Nephron (organoid): ENCODE measurements around the gene HOXB13.
A peak's percentile ranks its signal among the peaks of the same experiment; 100 is the strongest.

Experiments used
- H3K27ac Mint-ChIP-seq, 3 experiments: 2 replicates each; pipeline ENCODE4 v1.8.0; 2020; ENCODE audit warnings: mixed read lengths in 3 of 3, mild to moderate bottlenecking in 2 of 3, moderate library complexity in 1 of 3
- H3K27me3 Mint-ChIP-seq: 2 replicates; pipeline ENCODE4 v1.8.0; 2021; ENCODE audit warnings: low read depth, mild to moderate bottlenecking, moderate library complexity, mixed read lengths
- H3K36me3 Mint-ChIP-seq: 2 replicates; pipeline ENCODE4 v1.8.0; 2020; ENCODE audit warnings: low read depth, mixed read lengths
- H3K4me1 Mint-ChIP-seq: 2 replicates; pipeline ENCODE4 v1.8.0; 2020; ENCODE audit warnings: mixed read lengths
- H3K4me3 Mint-ChIP-seq, 3 experiments: 2 replicates each; pipeline ENCODE4 v1.8.0; 2020; ENCODE audit warnings: mild to moderate bottlenecking in 3 of 3, mixed read lengths in 3 of 3, moderate library complexity in 2 of 3
- H3K9me3 Mint-ChIP-seq: 2 replicates; pipeline ENCODE4 v1.8.0; 2020; ENCODE audit warnings: mixed read lengths
- CTCF ChIP-seq, 3 experiments: fragments of 200-600 bp; sonication (generic); IDR thresholded peaks; one replicate each; pipeline ENCODE4 v1.5.0; 2021; ENCODE audit warnings: antibody characterized with exemption in 3 of 3; ENCODE audit not compliant: unreplicated experiment in 3 of 3

The HOXB13 gene

GRCh38 chr17:48755356-48755755 lies 26.8 kb upstream of the HOXB13 start:
- Mint-ChIP-seq H3K9me3 (peaks cover 1% of the 10 kb centered on the region), H3K27ac (no peak overlapping the region), H3K4me3 (peak overlapping the region in 2 of 3 experiments; percentile 35 to 48), H3K36me3 (no peaks in the 10 kb centered on the region), H3K4me1 (peaks cover 27% of the 10 kb centered on the region), H3K27me3 (peaks cover 100% of the 10 kb centered on the region)
- TF ChIP-seq CTCF (IDR thresholded peaks at IDR 0.05; ENCODE audit: unreplicated experiment in 3 of 3): no peak

GRCh38 chr17:48754500-48755261 lies 26.1 kb upstream of the HOXB13 start:
- peaks cover 27% of the 10 kb centered on the region for H3K4me1 Mint-ChIP-seq
- no peak overlapping the region for H3K27ac Mint-ChIP-seq
- TF ChIP-seq CTCF (IDR thresholded peaks at IDR 0.05; ENCODE audit: unreplicated experiment in 3 of 3): no peak
- no peaks in the 10 kb centered on the region for H3K36me3 Mint-ChIP-seq
- peaks cover 100% of the 10 kb centered on the region for H3K27me3 Mint-ChIP-seq
- no peaks in the 10 kb centered on the region for H3K9me3 Mint-ChIP-seq
- H3K4me3 Mint-ChIP-seq: peak overlapping the region in 2 of 3 experiments; percentile 35 to 48

GRCh38 chr17:48753794-48754499 lies 25.4 kb upstream of the HOXB13 start:
- TF ChIP-seq CTCF (IDR thresholded peaks at IDR 0.05; ENCODE audit: unreplicated experiment in 3 of 3): no peak
- Mint-ChIP-seq H3K36me3 (no peaks in the 10 kb centered on the region), H3K27me3 (peaks cover 100% of the 10 kb centered on the region), H3K4me3 (no peak overlapping the region), H3K4me1 (peaks cover 23% of the 10 kb centered on the region), H3K27ac (no peak overlapping the region), H3K9me3 (no peaks in the 10 kb centered on the region)

- TF ChIP-seq CTCF (IDR thresholded peaks at IDR 0.05; ENCODE audit: unreplicated experiment in 3 of 3): no peak
Measured at GRCh38 chr17:48752399-48753288, 24.1 kb upstream of the HOXB13 start.

GRCh38 chr17:48751733-48752398 lies 23.3 kb upstream of the HOXB13 start:
- peaks cover 100% of the 10 kb centered on the region for H3K27me3 Mint-ChIP-seq
- H3K27ac Mint-ChIP-seq: no peak overlapping the region
- TF ChIP-seq CTCF (IDR thresholded peaks at IDR 0.05; ENCODE audit: unreplicated experiment in 3 of 3): no peak
- no peak overlapping the region for H3K4me3 Mint-ChIP-seq
- H3K4me1 Mint-ChIP-seq: peaks cover 18% of the 10 kb centered on the region
- no peaks in the 10 kb centered on the region for H3K36me3 Mint-ChIP-seq
- no peaks in the 10 kb centered on the region for H3K9me3 Mint-ChIP-seq

More at GRCh38 chr17:48752399-48753288, 24.1 kb upstream of the HOXB13 start:
- Mint-ChIP-seq H3K27me3 (peaks cover 100% of the 10 kb centered on the region), H3K9me3 (no peaks in the 10 kb centered on the region), H3K4me3 (no peak overlapping the region), H3K4me1 (peaks cover 22% of the 10 kb centered on the region), H3K36me3 (no peaks in the 10 kb centered on the region), H3K27ac (no peak overlapping the region)
